HCT116 (cell line): ENCODE data around the gene TBL2. TPM values are rescaled to one million over a fixed set of nuclear protein-coding genes. Genes with fewer than 3 reads are reported as not detected.

Source experiments
- ATAC-seq: fragments of 200-7000 bp; cut with Tn5 transposase; 2 replicates; pipeline ENCODE4 v1.9.1; 2020; ENCODE audit warnings: mild to moderate bottlenecking, moderate library complexity
- BruUV-seq: library from RNA; stranded (reverse); fragments of 400-500 nt; replicated peaks from 2 replicates; lab custom pipeline; 2021; lab: Mats Ljungman, UMichigan
- CTCF ChIA-PET: fragments of 300-600 bp; sonication (Branson Sonifier 250); formaldehyde crosslinking; loops from one replicate; lab custom pipeline; 2021; ENCODE audit warnings: antibody characterized with exemption; lab: Charles Lee
- POLR2A ChIA-PET: fragments of 300-600, 350-600 bp; sonication (Branson Sonifier 250); formaldehyde crosslinking; loops from one replicate; lab custom pipeline; 2021; ENCODE audit warnings: antibody characterized with exemption; lab: Charles Lee
- RAD21 ChIA-PET, 2 experiments: fragments of 300-600 bp; sonication (Branson Sonifier 250); formaldehyde crosslinking; loops; one replicate each; lab custom pipeline; 2023; ENCODE audit warnings: low total read pairs in 2 of 2; ENCODE audit not compliant: uncharacterized antibody in 2 of 2, unreplicated experiment in 2 of 2, low non-redundant PET in 1 of 2; lab: Charles Lee
- DNase-seq: peaks from one replicate; pipeline ENCODE4 v3.0.0-alpha.2; 2010; ENCODE audit warnings: low read depth, low spot score
- H2AFZ ChIP-seq: fragments of 200-600 bp; shearing (Covaris generic), sonication (generic); 2 replicates; pipeline ENCODE4 v1.6.1; 2017; ENCODE audit warnings: low read depth, mixed run types, mixed read lengths, antibody characterized with exemption, low read length; ENCODE audit not compliant: poor library complexity, severe bottlenecking
- H3K27ac ChIP-seq: 2 replicates; pipeline ENCODE4 v1.5.1; 2012; ENCODE audit warnings: low read depth, low read length
- H3K27me3 ChIP-seq: fragments of 200-600 bp; sonication (generic); 2 replicates; pipeline ENCODE4 v1.6.1; 2016; ENCODE audit warnings: mixed run types, low read length, mixed read lengths; ENCODE audit not compliant: insufficient read depth
- H3K36me3 ChIP-seq, 2 experiments: fragments of 200-500 bp in 1 of 2; fragments of 200-600 bp in 1 of 2; sonication (Bioruptor generic) in 1 of 2; sonication (generic) in 1 of 2; 2 replicates each; pipeline versions ENCODE4 v1.5.1 to v1.6.1; 2014 to 2016; ENCODE audit warnings: low read length in 2 of 2, inconsistent platforms in 1 of 2, mixed read lengths in 1 of 2, mixed run types in 1 of 2; ENCODE audit not compliant: insufficient read depth in 2 of 2, control insufficient read depth in 1 of 2
- H3K4me1 ChIP-seq, 2 experiments: fragments of 200-600 bp in 1 of 2; sonication (generic) in 1 of 2; 2 replicates each; pipeline versions ENCODE4 v1.5.1 to v1.6.1; 2012 to 2017; ENCODE audit warnings: low read length in 2 of 2, inconsistent platforms in 1 of 2, mild to moderate bottlenecking in 1 of 2, mixed read lengths in 1 of 2, mixed run types in 1 of 2, moderate library complexity in 1 of 2; ENCODE audit not compliant: insufficient read depth in 2 of 2, control insufficient read depth in 1 of 2
- H3K4me2 ChIP-seq: fragments of 200-600 bp; sonication (generic); 2 replicates; pipeline ENCODE4 v1.6.1; 2017; ENCODE audit warnings: mixed run types, low read length, mixed read lengths
- H3K4me3 ChIP-seq, 2 experiments: fragments of 200-600 bp in 1 of 2; sonication (generic) in 1 of 2; replicated peaks in 1 of 2; 2 replicates each; pipeline ENCODE4 v1.5.1; 2011 to 2016; ENCODE audit warnings: low read length in 2 of 2, control low read depth in 1 of 2, low read depth in 1 of 2, mild to moderate bottlenecking in 1 of 2, mixed read lengths in 1 of 2, mixed run types in 1 of 2
- H3K79me2 ChIP-seq: fragments of 200-600 bp; sonication (generic); 2 replicates; pipeline ENCODE4 v1.6.1; 2017; ENCODE audit warnings: mild to moderate bottlenecking, mixed run types, low read length, moderate library complexity, mixed read lengths; ENCODE audit not compliant: insufficient read depth
- H3K9ac ChIP-seq: fragments of 200-600 bp; sonication (generic); 2 replicates; pipeline ENCODE4 v1.6.1; 2016; ENCODE audit warnings: low read length, mixed read lengths
- H3K9me2 ChIP-seq: fragments of 200-600 bp; sonication (generic), shearing (Covaris generic); 2 replicates; pipeline ENCODE4 v1.6.1; 2017; ENCODE audit warnings: mixed run types, mild to moderate bottlenecking, moderate library complexity; ENCODE audit not compliant: insufficient read depth
- H3K9me3 ChIP-seq, 2 experiments: fragments of 200-500 bp in 1 of 2; fragments of 200-600 bp in 1 of 2; sonication (Bioruptor generic) in 1 of 2; sonication (generic) in 1 of 2; 2 replicates each; pipeline ENCODE4 v1.6.1; 2014 to 2017; ENCODE audit warnings: low read length in 2 of 2, mixed read lengths in 2 of 2, inconsistent platforms in 1 of 2, low read depth in 1 of 2, mild to moderate bottlenecking in 1 of 2, mixed run types in 1 of 2, moderate library complexity in 1 of 2; ENCODE audit not compliant: control insufficient read depth in 1 of 2, insufficient read depth in 1 of 2
- H4K20me1 ChIP-seq: fragments of 200-600 bp; sonication (generic), shearing (Covaris generic); 2 replicates; pipeline ENCODE4 v1.6.1; 2017; ENCODE audit warnings: mixed run types, mild to moderate bottlenecking, moderate library complexity; ENCODE audit not compliant: insufficient read depth
- ATF3 ChIP-seq: IDR thresholded peaks from 2 replicates; pipeline ENCODE4 v1.6.1; 2012
- CEBPB ChIP-seq: IDR thresholded peaks from 2 replicates; pipeline ENCODE4 v1.6.1; 2012; ENCODE audit warnings: low read depth
- ELF1 ChIP-seq: IDR thresholded peaks from 2 replicates; pipeline ENCODE4 v1.6.1; 2012; ENCODE audit warnings: low read depth, borderline replicate concordance
- EZH2 ChIP-seq: fragments of 200-600 bp; sonication (generic); IDR thresholded peaks from 2 replicates; pipeline ENCODE4 v1.6.1; 2017; ENCODE audit warnings: antibody characterized with exemption, mixed run types
- POLR2A ChIP-seq: IDR thresholded peaks from 2 replicates; pipeline ENCODE4 v1.7.0; 2011; ENCODE audit warnings: borderline replicate concordance; ENCODE audit not compliant: insufficient read depth, insufficient read length; ENCODE audit errors: extremely low read depth
- SP1 ChIP-seq: IDR thresholded peaks from 2 replicates; pipeline ENCODE4 v1.6.1; 2012; ENCODE audit warnings: low read depth
- YY1 ChIP-seq: IDR thresholded peaks from 2 replicates; pipeline ENCODE4 v1.6.1; 2011; ENCODE audit warnings: low read length, low read depth, moderate library complexity, mild to moderate bottlenecking; ENCODE audit not compliant: insufficient replicate concordance; ENCODE audit errors: extremely low read depth
- ZFX ChIP-seq: fragments of 450-650 bp; IDR thresholded peaks from 2 replicates; pipeline ENCODE4 v1.6.1; 2017
- intact Hi-C: fragments of 100-400 bp; cut with micrococcal nuclease; formaldehyde crosslinking; loops from 2 replicates; pipeline ENCODE4 v1.10.0; 2022
- total RNA-seq: library from RNA; stranded (reverse); gene quantifications from one replicate; pipeline ENCODE4 v1.2.1, GENCODE V29; 2021; ENCODE audit not compliant: unreplicated experiment
- TF ChIP-seq, protein P1 (sequence below), 3 experiments: fragments of 200-600 bp in 1 of 3; sonication (generic) in 1 of 3; IDR thresholded peaks in 2 of 3; conservative IDR thresholded peaks in 1 of 3; 2 replicates each; pipeline ENCODE4 v1.5.1; 2012 to 2017; ENCODE audit warnings: low read depth in 2 of 3, low read length in 2 of 3, antibody characterized with exemption in 1 of 3, borderline replicate concordance in 1 of 3, control low read depth in 1 of 3, mild to moderate bottlenecking in 1 of 3, mixed read lengths in 1 of 3, mixed run types in 1 of 3, moderate library complexity in 1 of 3; ENCODE audit not compliant: insufficient read depth in 1 of 3

Gene TBL2
- total RNA-seq, 1 experiment from 2014 or later = 55.0 TPM

GRCh38 chr7:73560109-73560835 is 18.1 kb downstream of the TBL2 start:
- no TSS peak for BruUV-seq
- peak overlapping the region; percentile 49 for H3K4me2 ChIP-seq
- POLR2A ChIA-PET = interaction anchor here (1.2 to 1.5 kb wide), 2 partner anchors 11 to 18 kb away, joined by 3 read pairs; partner anchors contain the start of gene TBL2

More at GRCh38 chr7:73560109-73560835, 18.1 kb downstream of the TBL2 start:
- Histone ChIP-seq H3K27me3 (no peaks in the 10 kb centered on the region), H2AFZ (no peak overlapping the region), H3K9ac (no peak overlapping the region), H3K4me1 (peaks cover 22 to 47% of the 10 kb centered on the region in 2 experiments), H3K36me3 (no peaks in the 10 kb centered on the region; a peak in 1 of 4 replicates), H3K9me2 (no peaks in the 10 kb centered on the region), H3K79me2 (peaks cover 17% of the 10 kb centered on the region), H4K20me1 (no peaks in the 10 kb centered on the region), H3K4me3 (no peak overlapping the region), H3K27ac (0 out of 2 replicates have a peak overlapping the region, but pooled peaks have one; percentile 20), H3K9me3 (no peaks in the 10 kb centered on the region)
- intact Hi-C loops = no loop called here
- TF ChIP-seq POLR2A (no peak), SP1 (no peak), ZFX (no peak), ATF3 (no peak), CEBPB (no peak), YY1 (no peak), EZH2 (no peak), ELF1 (no peak)
- TF ChIP-seq, protein P1, sequence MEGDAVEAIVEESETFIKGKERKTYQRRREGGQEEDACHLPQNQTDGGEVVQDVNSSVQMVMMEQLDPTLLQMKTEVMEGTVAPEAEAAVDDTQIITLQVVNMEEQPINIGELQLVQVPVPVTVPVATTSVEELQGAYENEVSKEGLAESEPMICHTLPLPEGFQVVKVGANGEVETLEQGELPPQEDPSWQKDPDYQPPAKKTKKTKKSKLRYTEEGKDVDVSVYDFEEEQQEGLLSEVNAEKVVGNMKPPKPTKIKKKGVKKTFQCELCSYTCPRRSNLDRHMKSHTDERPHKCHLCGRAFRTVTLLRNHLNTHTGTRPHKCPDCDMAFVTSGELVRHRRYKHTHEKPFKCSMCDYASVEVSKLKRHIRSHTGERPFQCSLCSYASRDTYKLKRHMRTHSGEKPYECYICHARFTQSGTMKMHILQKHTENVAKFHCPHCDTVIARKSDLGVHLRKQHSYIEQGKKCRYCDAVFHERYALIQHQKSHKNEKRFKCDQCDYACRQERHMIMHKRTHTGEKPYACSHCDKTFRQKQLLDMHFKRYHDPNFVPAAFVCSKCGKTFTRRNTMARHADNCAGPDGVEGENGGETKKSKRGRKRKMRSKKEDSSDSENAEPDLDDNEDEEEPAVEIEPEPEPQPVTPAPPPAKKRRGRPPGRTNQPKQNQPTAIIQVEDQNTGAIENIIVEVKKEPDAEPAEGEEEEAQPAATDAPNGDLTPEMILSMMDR (IDR thresholded peaks at IDR 0.05 in 2 of 3, conservative IDR thresholded peaks at IDR 0.05 in 1 of 3; ENCODE audit: borderline replicate concordance in 1 of 3, insufficient read depth in 1 of 3, low read depth in 2 of 3, low read length in 2 of 3) = no peak
- CTCF ChIA-PET = no interaction called here
- RAD21 ChIA-PET = no interaction called here
- no peak for DNase-seq
- no peak for ATAC-seq
